K562 (cell line): ENCODE data around the gene SUFU. TPM values are rescaled to one million over a fixed set of nuclear protein-coding genes. Genes with fewer than 3 reads are reported as not detected.

Experiments used
- CAMTA2 ChIP-seq: fragments of 250-450 bp; sonication (Bioruptor Pico); conservative IDR thresholded peaks from 2 replicates; pipeline ENCODE4 v1.5.1; 2022
- CXXC5 ChIP-seq: fragments of 250-450 bp; sonication (Bioruptor Pico); IDR thresholded peaks from 2 replicates; pipeline ENCODE4 v1.8.0; 2022; ENCODE audit warnings: inconsistent platforms, mild to moderate bottlenecking, moderate library complexity
- DPF2 ChIP-seq: fragments of 450-650 bp; IDR thresholded peaks from 2 replicates; pipeline ENCODE4 v1.6.1; 2016
- GTF2B ChIP-seq: IDR thresholded peaks from 2 replicates; pipeline ENCODE4 v1.6.1; 2011; ENCODE audit not compliant: insufficient read length; ENCODE audit errors: extremely low read depth
- GTF2F1 ChIP-seq: IDR thresholded peaks from 2 replicates; pipeline ENCODE4 v1.6.1; 2011; ENCODE audit warnings: low read depth, low read length, improper control_type of control experiment
- JUND ChIP-seq, 2 experiments: IDR thresholded peaks; 2 replicates in 1 of 2; 3 replicates in 1 of 2; pipeline ENCODE4 v1.6.1; 2011; ENCODE audit warnings: borderline replicate concordance in 2 of 2, low read depth in 2 of 2, low read length in 2 of 2, improper control_type of control experiment in 1 of 2, missing biosample characterization in 1 of 2, missing genetic modification characterization in 1 of 2, missing genetic modification reagents in 1 of 2
- KDM1A ChIP-seq, 2 experiments: fragments of 450-650 bp; IDR thresholded peaks; 2 replicates each; pipeline ENCODE4 v1.6.1; 2016; ENCODE audit warnings: mild to moderate bottlenecking in 2 of 2
- MTA3 ChIP-seq: fragments of 450-650 bp; formaldehyde crosslinking; IDR thresholded peaks from 2 replicates; pipeline ENCODE4 v1.6.1; 2017; ENCODE audit warnings: mild to moderate bottlenecking, borderline replicate concordance
- PHF21A ChIP-seq: fragments of 450-650 bp; IDR thresholded peaks from 2 replicates; pipeline ENCODE4 v1.6.1; 2017; ENCODE audit warnings: low read depth, borderline replicate concordance
- TCF15 ChIP-seq: fragments of 250-450 bp; sonication (Bioruptor Pico); IDR thresholded peaks from 2 replicates; pipeline ENCODE4 v1.8.0; 2022; ENCODE audit warnings: moderate library complexity, mild to moderate bottlenecking, inconsistent platforms
- TEAD1 ChIP-seq, 2 experiments: fragments of 450-650 bp in 1 of 2; sonication (generic) in 1 of 2; formaldehyde crosslinking; IDR thresholded peaks; 2 replicates each; pipeline versions ENCODE4 v1.4.0 to v1.8.0; 2020 to 2022; ENCODE audit warnings: mild to moderate bottlenecking in 2 of 2, missing genetic modification reagents in 1 of 2
- TOE1 ChIP-seq, 2 experiments: fragments of 450-650 bp in 1 of 2; sonication (generic) in 1 of 2; formaldehyde crosslinking in 1 of 2; IDR thresholded peaks; 2 replicates each; pipeline versions ENCODE4 v1.7.1 to v1.8.0; 2016 to 2022; ENCODE audit warnings: borderline replicate concordance in 2 of 2, mild to moderate bottlenecking in 2 of 2, antibody characterized with exemption in 1 of 2, inconsistent platforms in 1 of 2, low read depth in 1 of 2, missing genetic modification reagents in 1 of 2, moderate library complexity in 1 of 2
- TSC22D4 ChIP-seq: fragments of 450-650 bp; IDR thresholded peaks from 2 replicates; pipeline ENCODE4 v1.6.1; 2016; ENCODE audit warnings: missing genetic modification characterization, missing biosample characterization, control low read depth
- USF2 ChIP-seq: sonication (generic); formaldehyde crosslinking; IDR thresholded peaks from 2 replicates; pipeline ENCODE4 v1.5.0; 2020; ENCODE audit warnings: missing genetic modification reagents
- ZMIZ1 ChIP-seq, 2 experiments: fragments of 150-350 bp in 1 of 2; IDR thresholded peaks; 2 replicates each; pipeline ENCODE4 v1.6.1; 2012 to 2016; ENCODE audit warnings: low read depth in 2 of 2, low read length in 2 of 2, mild to moderate bottlenecking in 1 of 2, moderate library complexity in 1 of 2
- ZNF740 ChIP-seq, 3 experiments: fragments of 200-800 bp in 1 of 3; sonication (Bioruptor generic) in 1 of 3; sonication (generic) in 1 of 3; formaldehyde crosslinking in 1 of 3; IDR thresholded peaks; 2 replicates each; pipeline versions ENCODE4 v1.6.1 to v1.8.0; 2016 to 2022; ENCODE audit warnings: mild to moderate bottlenecking in 2 of 3, missing compliant biosample characterization in 2 of 3, missing genetic modification characterization in 2 of 3, missing genetic modification reagents in 1 of 3
- ZNF76 ChIP-seq: fragments of 250-450 bp; sonication (Bioruptor Pico); IDR thresholded peaks from 2 replicates; pipeline ENCODE4 v1.4.0; 2020; ENCODE audit warnings: mild to moderate bottlenecking, moderate library complexity, borderline replicate concordance
- ZNF830 ChIP-seq: fragments of 250-450 bp; sonication (Bioruptor Pico); IDR thresholded peaks from 2 replicates; pipeline ENCODE4 v1.5.0; 2021; ENCODE audit warnings: mild to moderate bottlenecking
- polyA plus RNA-seq, 8 experiments: library from polyadenylated mRNA; depleted of rRNA in 4 of 8; stranded (reverse) in 5 of 8; unstranded in 3 of 8; fragments of >200 nt; fragmentation: Nextera tagmentation in 2 of 8; fragmentation: Illumina TruSeq in 1 of 8; extraction: Ambion mirVana in 2 of 8; extraction: Trizol in 1 of 8; gene quantifications; 2 replicates each; pipeline versions ENCODE4 v1.2.1 to v1.2.3, GENCODE V29; 2011 to 2014; ENCODE audit warnings: inconsistent platforms in 1 of 8, missing spikeins in 1 of 8
- total RNA-seq, 7 experiments: library from RNA; depleted of rRNA in 6 of 7; stranded (reverse); fragments of >200 nt in 6 of 7; fragmentation: Illumina TruSeq in 2 of 7; extraction: Trizol in 2 of 7; gene quantifications; 2 replicates each; pipeline versions ENCODE4 v1.2.1 to v1.2.3, GENCODE V29; 2011 to 2021; ENCODE audit warnings: low replicate concordance in 1 of 7

Gene SUFU
- total and polyA plus RNA-seq, 9 of the 15 experiments (the other 6 are each of a cell fraction or from before 2014, with no cell fraction given): 0.59 to 6.3 (median 0.82) TPM

- TF ChIP-seq TSC22D4 (tag): no peak
- no peak for TF ChIP-seq USF2 (CRISPR knock-in tag)
- TF ChIP-seq CXXC5: peak; percentile 60
- TF ChIP-seq JUND (IDR thresholded peaks at IDR 0.05; ENCODE audit: borderline replicate concordance, low read depth, low read length): peak; percentile 34; the same call in 1 of the 2 replicates
- TF ChIP-seq JUND (tag; IDR thresholded peaks at IDR 0.05; ENCODE audit: borderline replicate concordance, low read depth, low read length): no peak; the same call in 2 of the 3 replicates
- TF ChIP-seq GTF2F1: no peak
- TF ChIP-seq TOE1 (IDR thresholded peaks at IDR 0.05; ENCODE audit: borderline replicate concordance): no peak
- TF ChIP-seq TOE1 (CRISPR knock-in tag; IDR thresholded peaks at IDR 0.05; ENCODE audit: borderline replicate concordance, low read depth): no peak
- TF ChIP-seq PHF21A: peak; percentile 36; the same call in 1 of the 2 replicates
- TF ChIP-seq ZMIZ1 (IDR thresholded peaks at IDR 0.05; ENCODE audit: low read depth in 2 of 2, low read length in 2 of 2): peak in 1 of 2 experiments; percentile 72; a peak in 2 of 4 replicates
- no peak for TF ChIP-seq CAMTA2 (CRISPR knock-in tag)
- TF ChIP-seq TCF15: no peak
- TF ChIP-seq KDM1A (IDR thresholded peaks at IDR 0.05): peak; percentile 57 to 68; a peak in 3 of 4 replicates
- TF ChIP-seq MTA3: 0 out of 2 replicates have a peak, but pooled peaks have one; percentile 53
- TF ChIP-seq GTF2B: no peak
- peak in 1 of 2 experiments; percentile 41; a peak in 1 of 4 replicates for TF ChIP-seq TEAD1 (CRISPR knock-in tag; IDR thresholded peaks at IDR 0.05)
- no peak for TF ChIP-seq ZNF76 (CRISPR knock-in tag)
- TF ChIP-seq DPF2: peak; percentile 80
- TF ChIP-seq ZNF830: no peak
- TF ChIP-seq ZNF740 (CRISPR knock-in tag; IDR thresholded peaks at IDR 0.05): no peak
- no peak for TF ChIP-seq ZNF740 (tag; IDR thresholded peaks at IDR 0.05)
These were observed 96.0 kb downstream of the SUFU start (continued) for GRCh38 chr10:102599565-102600327.
